HCT116 (cell line): ENCODE data around the gene ESR1. TPM values are rescaled to one million over a fixed set of nuclear protein-coding genes. Genes with fewer than 3 reads are reported as not detected.

Source experiments
- ATAC-seq: fragments of 200-7000 bp; cut with Tn5 transposase; 2 replicates; pipeline ENCODE4 v1.9.1; 2020; ENCODE audit warnings: mild to moderate bottlenecking, moderate library complexity
- BruUV-seq: library from RNA; stranded (reverse); fragments of 400-500 nt; replicated peaks from 2 replicates; lab custom pipeline; 2021; lab: Mats Ljungman, UMichigan
- CTCF ChIA-PET: fragments of 300-600 bp; sonication (Branson Sonifier 250); formaldehyde crosslinking; loops from one replicate; lab custom pipeline; 2021; ENCODE audit warnings: antibody characterized with exemption; lab: Charles Lee
- POLR2A ChIA-PET: fragments of 300-600, 350-600 bp; sonication (Branson Sonifier 250); formaldehyde crosslinking; loops from one replicate; lab custom pipeline; 2021; ENCODE audit warnings: antibody characterized with exemption; lab: Charles Lee
- RAD21 ChIA-PET, 2 experiments: fragments of 300-600 bp; sonication (Branson Sonifier 250); formaldehyde crosslinking; loops; one replicate each; lab custom pipeline; 2023; ENCODE audit warnings: low total read pairs in 2 of 2; ENCODE audit not compliant: uncharacterized antibody in 2 of 2, unreplicated experiment in 2 of 2, low non-redundant PET in 1 of 2; lab: Charles Lee
- DNase-seq: peaks from one replicate; pipeline ENCODE4 v3.0.0-alpha.2; 2010; ENCODE audit warnings: low read depth, low spot score
- H2AFZ ChIP-seq: fragments of 200-600 bp; shearing (Covaris generic), sonication (generic); 2 replicates; pipeline ENCODE4 v1.6.1; 2017; ENCODE audit warnings: low read depth, mixed run types, mixed read lengths, antibody characterized with exemption, low read length; ENCODE audit not compliant: poor library complexity, severe bottlenecking
- H3K27ac ChIP-seq: 2 replicates; pipeline ENCODE4 v1.5.1; 2012; ENCODE audit warnings: low read depth, low read length
- H3K27me3 ChIP-seq: fragments of 200-600 bp; sonication (generic); 2 replicates; pipeline ENCODE4 v1.6.1; 2016; ENCODE audit warnings: mixed run types, low read length, mixed read lengths; ENCODE audit not compliant: insufficient read depth
- H3K36me3 ChIP-seq, 2 experiments: fragments of 200-500 bp in 1 of 2; fragments of 200-600 bp in 1 of 2; sonication (Bioruptor generic) in 1 of 2; sonication (generic) in 1 of 2; 2 replicates each; pipeline versions ENCODE4 v1.5.1 to v1.6.1; 2014 to 2016; ENCODE audit warnings: low read length in 2 of 2, inconsistent platforms in 1 of 2, mixed read lengths in 1 of 2, mixed run types in 1 of 2; ENCODE audit not compliant: insufficient read depth in 2 of 2, control insufficient read depth in 1 of 2
- H3K4me1 ChIP-seq, 2 experiments: fragments of 200-600 bp in 1 of 2; sonication (generic) in 1 of 2; 2 replicates each; pipeline versions ENCODE4 v1.5.1 to v1.6.1; 2012 to 2017; ENCODE audit warnings: low read length in 2 of 2, inconsistent platforms in 1 of 2, mild to moderate bottlenecking in 1 of 2, mixed read lengths in 1 of 2, mixed run types in 1 of 2, moderate library complexity in 1 of 2; ENCODE audit not compliant: insufficient read depth in 2 of 2, control insufficient read depth in 1 of 2
- H3K4me2 ChIP-seq: fragments of 200-600 bp; sonication (generic); 2 replicates; pipeline ENCODE4 v1.6.1; 2017; ENCODE audit warnings: mixed run types, low read length, mixed read lengths
- H3K4me3 ChIP-seq, 2 experiments: fragments of 200-600 bp in 1 of 2; sonication (generic) in 1 of 2; replicated peaks in 1 of 2; 2 replicates each; pipeline ENCODE4 v1.5.1; 2011 to 2016; ENCODE audit warnings: low read length in 2 of 2, control low read depth in 1 of 2, low read depth in 1 of 2, mild to moderate bottlenecking in 1 of 2, mixed read lengths in 1 of 2, mixed run types in 1 of 2
- H3K79me2 ChIP-seq: fragments of 200-600 bp; sonication (generic); 2 replicates; pipeline ENCODE4 v1.6.1; 2017; ENCODE audit warnings: mild to moderate bottlenecking, mixed run types, low read length, moderate library complexity, mixed read lengths; ENCODE audit not compliant: insufficient read depth
- H3K9ac ChIP-seq: fragments of 200-600 bp; sonication (generic); 2 replicates; pipeline ENCODE4 v1.6.1; 2016; ENCODE audit warnings: low read length, mixed read lengths
- H3K9me2 ChIP-seq: fragments of 200-600 bp; sonication (generic), shearing (Covaris generic); 2 replicates; pipeline ENCODE4 v1.6.1; 2017; ENCODE audit warnings: mixed run types, mild to moderate bottlenecking, moderate library complexity; ENCODE audit not compliant: insufficient read depth
- H3K9me3 ChIP-seq, 2 experiments: fragments of 200-500 bp in 1 of 2; fragments of 200-600 bp in 1 of 2; sonication (Bioruptor generic) in 1 of 2; sonication (generic) in 1 of 2; 2 replicates each; pipeline ENCODE4 v1.6.1; 2014 to 2017; ENCODE audit warnings: low read length in 2 of 2, mixed read lengths in 2 of 2, inconsistent platforms in 1 of 2, low read depth in 1 of 2, mild to moderate bottlenecking in 1 of 2, mixed run types in 1 of 2, moderate library complexity in 1 of 2; ENCODE audit not compliant: control insufficient read depth in 1 of 2, insufficient read depth in 1 of 2
- H4K20me1 ChIP-seq: fragments of 200-600 bp; sonication (generic), shearing (Covaris generic); 2 replicates; pipeline ENCODE4 v1.6.1; 2017; ENCODE audit warnings: mixed run types, mild to moderate bottlenecking, moderate library complexity; ENCODE audit not compliant: insufficient read depth
- CBX3 ChIP-seq: IDR thresholded peaks from 2 replicates; pipeline ENCODE4 v1.6.1; 2012; ENCODE audit warnings: low read depth
- EGR1 ChIP-seq: IDR thresholded peaks from 2 replicates; pipeline ENCODE4 v1.6.1; 2012; ENCODE audit warnings: low read depth
- FOSL1 ChIP-seq: IDR thresholded peaks from 2 replicates; pipeline ENCODE4 v1.6.1; 2012; ENCODE audit warnings: low read depth
- MAX ChIP-seq: IDR thresholded peaks from 2 replicates; pipeline ENCODE4 v1.6.1; 2012
- POLR2A ChIP-seq: IDR thresholded peaks from 2 replicates; pipeline ENCODE4 v1.7.0; 2011; ENCODE audit warnings: borderline replicate concordance; ENCODE audit not compliant: insufficient read depth, insufficient read length; ENCODE audit errors: extremely low read depth
- RAD21 ChIP-seq: IDR thresholded peaks from 2 replicates; pipeline ENCODE4 v1.6.1; 2012; ENCODE audit warnings: low read depth, mild to moderate bottlenecking
- TCF7L2 ChIP-seq: IDR thresholded peaks from 2 replicates; pipeline ENCODE4 v1.7.0; 2011; ENCODE audit warnings: borderline replicate concordance, inconsistent platforms; ENCODE audit not compliant: insufficient read depth, insufficient read length; ENCODE audit errors: extremely low read depth
- ZBTB33 ChIP-seq: IDR thresholded peaks from 2 replicates; pipeline ENCODE4 v1.6.1; 2011; ENCODE audit warnings: mild to moderate bottlenecking, low read length, moderate library complexity; ENCODE audit not compliant: insufficient replicate concordance; ENCODE audit errors: extremely low read depth
- intact Hi-C: fragments of 100-400 bp; cut with micrococcal nuclease; formaldehyde crosslinking; loops from 2 replicates; pipeline ENCODE4 v1.10.0; 2022
- total RNA-seq: library from RNA; stranded (reverse); gene quantifications from one replicate; pipeline ENCODE4 v1.2.1, GENCODE V29; 2021; ENCODE audit not compliant: unreplicated experiment

ESR1 gene
- total RNA-seq, 1 experiment from 2014 or later, result 0.17 TPM

GRCh38 chr6:151832710-151833109 lies 25.2 kb downstream of the ESR1 start (continued):
- TF ChIP-seq POLR2A (no peak), ZBTB33 (no peak), EGR1 (no peak), CBX3 (no peak), RAD21 (no peak), MAX (no peak)
- TF ChIP-seq, all 23 proteins: peak for 0

- ChIA-PET RAD21 (no interaction called here), POLR2A (no interaction called here), CTCF (no interaction called here)
- ATAC-seq (no peak), DNase-seq (no peak)
- Histone ChIP-seq H3K36me3 (no peaks in the 10 kb centered on the region), H3K9me3 (no peaks in the 10 kb centered on the region), H3K4me1 (no peaks in the 10 kb centered on the region), H3K79me2 (no peaks in the 10 kb centered on the region), H3K27ac (no peak overlapping the region), H3K9ac (no peak overlapping the region), H4K20me1 (no peaks in the 10 kb centered on the region), H3K4me3 (no peak overlapping the region), H3K27me3 (peaks cover 27% of the 10 kb centered on the region; the same call in 1 of the 2 replicates), H3K4me2 (no peak overlapping the region), H2AFZ (no peak overlapping the region), H3K9me2 (no peaks in the 10 kb centered on the region)
- no TSS peak for BruUV-seq
- intact Hi-C loops, result no loop called here
- no peak for TF ChIP-seq FOSL1
- no peak for TF ChIP-seq TCF7L2
Measured at GRCh38 chr6:151835396-151835795, 27.9 kb downstream of the ESR1 start.
